Vagina (tissue), 2 donors: ENCODE results near the gene PIGN.

Experiments
- CTCF ChIP-seq, 3 experiments: fragments of 450-650 bp in 2 of 3; fragments of 200-600 bp in 1 of 3; sonication (generic) in 1 of 3; IDR thresholded peaks; one replicate each; pipeline ENCODE4 v1.5.1; 2017 to 2019; ENCODE audit warnings: antibody characterized with exemption in 3 of 3, mild to moderate bottlenecking in 2 of 3, moderate library complexity in 2 of 3
- POLR2A ChIP-seq, 2 donors: fragments of 450-650 bp; IDR thresholded peaks; one replicate each; pipeline ENCODE4 v1.6.1; 2017; ENCODE audit warnings: antibody characterized with exemption in 2 of 2, mild to moderate bottlenecking in 2 of 2, moderate library complexity in 2 of 2

- TF ChIP-seq CTCF (IDR thresholded peaks at IDR 0.05) (no peak), POLR2A (IDR thresholded peaks at IDR 0.05) (no peak)
Measured at GRCh38 chr18:61998335-61998734, 188.5 kb downstream of the PIGN start.
